Keratinocyte (primary cell): ENCODE measurements around the gene RRAGD.
A peak's percentile ranks its signal among the peaks of the same experiment; 100 is the strongest.

Source experiments
- EZH2 ChIP-seq: IDR thresholded peaks from one replicate; pipeline ENCODE4 v1.6.1; 2012; ENCODE audit warnings: inconsistent platforms, mild to moderate bottlenecking, low read length, moderate library complexity
- TF ChIP-seq, protein P1 (sequence below), 3 experiments: IDR thresholded peaks in 1 of 3; conservative IDR thresholded peaks in 1 of 3; optimal IDR thresholded peaks in 1 of 3; 2 replicates in 2 of 3; 3 replicates in 1 of 3; pipeline versions ENCODE3 to v1.5.1; 2011; ENCODE audit warnings: low read length in 3 of 3, mild to moderate bottlenecking in 3 of 3, moderate library complexity in 2 of 3, control low read depth in 1 of 3, inconsistent platforms in 1 of 3; ENCODE audit not compliant: insufficient read depth in 2 of 3; ENCODE audit errors: extremely low read depth in 1 of 3

DNA sequence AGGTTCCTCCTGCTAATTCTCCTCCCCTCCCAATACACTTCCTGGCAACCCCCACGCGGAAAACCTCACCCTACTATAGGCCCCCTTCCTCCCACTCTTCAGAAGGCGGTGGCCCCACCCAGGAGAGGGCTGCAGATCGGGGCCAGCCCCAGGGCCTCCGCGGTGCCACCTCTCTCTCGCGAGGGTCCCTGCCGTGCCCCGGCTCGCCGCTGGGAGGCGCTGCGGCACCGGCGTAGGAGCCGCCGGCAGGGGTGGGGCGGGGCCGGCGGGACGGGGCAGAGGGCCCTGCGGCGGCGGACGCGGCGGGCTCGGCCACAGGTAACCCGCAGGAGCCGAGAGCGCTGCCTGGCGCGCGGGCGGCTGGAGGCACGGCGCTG is 20.8 kb upstream of the RRAGD start, which contains the start of gene ANKRD6:
- TF ChIP-seq, protein P1, sequence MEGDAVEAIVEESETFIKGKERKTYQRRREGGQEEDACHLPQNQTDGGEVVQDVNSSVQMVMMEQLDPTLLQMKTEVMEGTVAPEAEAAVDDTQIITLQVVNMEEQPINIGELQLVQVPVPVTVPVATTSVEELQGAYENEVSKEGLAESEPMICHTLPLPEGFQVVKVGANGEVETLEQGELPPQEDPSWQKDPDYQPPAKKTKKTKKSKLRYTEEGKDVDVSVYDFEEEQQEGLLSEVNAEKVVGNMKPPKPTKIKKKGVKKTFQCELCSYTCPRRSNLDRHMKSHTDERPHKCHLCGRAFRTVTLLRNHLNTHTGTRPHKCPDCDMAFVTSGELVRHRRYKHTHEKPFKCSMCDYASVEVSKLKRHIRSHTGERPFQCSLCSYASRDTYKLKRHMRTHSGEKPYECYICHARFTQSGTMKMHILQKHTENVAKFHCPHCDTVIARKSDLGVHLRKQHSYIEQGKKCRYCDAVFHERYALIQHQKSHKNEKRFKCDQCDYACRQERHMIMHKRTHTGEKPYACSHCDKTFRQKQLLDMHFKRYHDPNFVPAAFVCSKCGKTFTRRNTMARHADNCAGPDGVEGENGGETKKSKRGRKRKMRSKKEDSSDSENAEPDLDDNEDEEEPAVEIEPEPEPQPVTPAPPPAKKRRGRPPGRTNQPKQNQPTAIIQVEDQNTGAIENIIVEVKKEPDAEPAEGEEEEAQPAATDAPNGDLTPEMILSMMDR (optimal IDR thresholded peaks at IDR 0.05 in 1 of 3, IDR thresholded peaks at IDR 0.05 in 1 of 3, conservative IDR thresholded peaks at IDR 0.05 in 1 of 3; ENCODE audit: extremely low read depth in 1 of 3, insufficient read depth in 2 of 3, low read length in 3 of 3), result peak; percentile 61 to 94 (median 73)
- no peak for TF ChIP-seq EZH2
